ENCODE data around the gene MRPL11. TPM values are rescaled to one million over a fixed set of nuclear protein-coding genes. Genes with fewer than 3 reads are reported as not detected.

The MRPL11 gene
- total and polyA plus RNA-seq, 2 experiments from 2014 or later: 48.4 to 75.8 TPM

DNA sequence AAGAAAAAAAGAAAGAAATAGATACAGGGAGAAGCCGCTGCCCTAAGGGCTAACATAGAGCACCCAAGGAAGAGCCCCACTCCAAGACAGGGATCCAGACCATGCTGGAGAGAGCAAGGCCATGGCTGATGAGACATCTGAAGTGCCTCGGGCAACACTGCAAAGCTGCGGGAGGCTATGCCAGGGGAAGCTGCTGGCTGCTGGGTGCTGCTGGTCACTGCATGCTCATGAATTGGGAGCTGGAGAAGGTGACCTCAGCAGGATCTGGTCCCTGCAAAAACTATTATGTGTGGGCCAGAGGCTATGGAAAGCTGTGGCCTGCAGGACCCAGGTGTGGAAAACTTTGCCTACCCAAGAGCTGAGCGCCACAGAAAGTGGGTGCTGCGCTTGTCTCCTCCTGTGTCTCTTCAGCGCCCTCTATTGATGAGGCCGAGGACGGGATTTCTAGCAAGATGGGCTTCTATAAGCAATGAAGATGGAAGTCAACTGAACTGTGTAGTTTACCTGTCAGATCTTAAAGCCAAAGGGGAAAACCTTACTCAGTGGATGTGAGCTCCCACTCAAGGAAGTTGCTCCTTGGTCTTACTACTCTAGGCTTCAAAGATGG, 49.8 kb downstream of the MRPL11 start:
- no peaks in the 10 kb centered on the region for H3K36me3 ChIP-seq
- no peak overlapping the region for H3K4me3 ChIP-seq
- H3K9me3 ChIP-seq (ENCODE audit: low read depth): no peaks in the 10 kb centered on the region
- DNase-seq (ENCODE audit: low read depth in 1 of 2, low spot score in 1 of 2): peak; percentile 79 to 85
- peak; percentile 93 for TF ChIP-seq CTCF (IDR thresholded peaks at IDR 0.05; ENCODE audit: low read depth, low read length)
- H3K27me3 ChIP-seq: no peaks in the 10 kb centered on the region
- no peaks in the 10 kb centered on the region for H3K4me1 ChIP-seq (ENCODE audit: low read depth)
- H3K27ac ChIP-seq: no peak overlapping the region

GRCh38 chr11:66386171-66387069, 52.2 kb downstream of the MRPL11 start:
- Histone ChIP-seq H3K36me3 (no peaks in the 10 kb centered on the region), H3K4me1 (ENCODE audit: low read depth) (no peaks in the 10 kb centered on the region), H3K9me3 (ENCODE audit: low read depth) (no peaks in the 10 kb centered on the region), H3K27me3 (no peaks in the 10 kb centered on the region), H3K4me3 (peak overlapping the region; percentile 7), H3K27ac (no peak overlapping the region)
- TF ChIP-seq CTCF (IDR thresholded peaks at IDR 0.05; ENCODE audit: low read depth, low read length): peak; percentile 97
- peak; percentile 90 to 92 for DNase-seq (ENCODE audit: low read depth in 1 of 2, low spot score in 1 of 2)

Other genes with a start within 250 kb of the MRPL11 start
- gene KLC2, start 181.1 kb downstream of the MRPL11 start, total RNA-seq: 29.7 and 33.9 TPM in 2 replicates
- 41.6 and 46.4 TPM in 2 replicates for gene KLC2, start 181.1 kb downstream of the MRPL11 start, polyA plus RNA-seq
- gene RAB1B, start 170.2 kb downstream of the MRPL11 start, total RNA-seq: 103 and 135 TPM in 2 replicates
- gene RAB1B, start 170.2 kb downstream of the MRPL11 start, polyA plus RNA-seq: 17.3 and 21.0 TPM in 2 replicates
- gene CNIH2, start 160.7 kb downstream of the MRPL11 start, total RNA-seq: 2.1 and 2.7 TPM in 2 replicates
- gene CNIH2, start 160.7 kb downstream of the MRPL11 start, polyA plus RNA-seq: 3.3 and 8.9 TPM in 2 replicates
- 68.2 and 121 TPM in 2 replicates for gene YIF1A, start 149.7 kb downstream of the MRPL11 start, total RNA-seq
- 116 and 147 TPM in 2 replicates for gene YIF1A, start 149.7 kb downstream of the MRPL11 start, polyA plus RNA-seq
- gene TMEM151A, start 147.0 kb downstream of the MRPL11 start, total RNA-seq: 2.6 and 3.5 TPM in 2 replicates
- gene TMEM151A, start 147.0 kb downstream of the MRPL11 start, polyA plus RNA-seq: 0.87 and 2.0 TPM in 2 replicates
- gene CD248, start 121.8 kb downstream of the MRPL11 start, total RNA-seq: 7.9 and 11.4 TPM in 2 replicates
- 20.2 and 31.2 TPM in 2 replicates for gene CD248, start 121.8 kb downstream of the MRPL11 start, polyA plus RNA-seq
- gene RIN1, start 102.4 kb downstream of the MRPL11 start, total RNA-seq: 4.9 and 9.4 TPM in 2 replicates
- 1.9 and 4.8 TPM in 2 replicates for gene RIN1, start 102.4 kb downstream of the MRPL11 start, polyA plus RNA-seq
- 29.3 and 33.2 TPM in 2 replicates for gene BRMS1, start 93.7 kb downstream of the MRPL11 start, total RNA-seq
- gene BRMS1, start 93.7 kb downstream of the MRPL11 start, polyA plus RNA-seq: 33.8 and 37.3 TPM in 2 replicates
- 138 and 194 TPM in 2 replicates for gene B4GAT1, start 91.2 kb downstream of the MRPL11 start, total RNA-seq
- gene B4GAT1, start 91.2 kb downstream of the MRPL11 start, polyA plus RNA-seq: 129 and 174 TPM in 2 replicates
- 30.2 and 36.8 TPM in 2 replicates for gene SLC29A2, start 67.1 kb downstream of the MRPL11 start, total RNA-seq
- gene SLC29A2, start 67.1 kb downstream of the MRPL11 start, polyA plus RNA-seq: 32.6 and 50.2 TPM in 2 replicates
- gene NPAS4, start 17.8 kb downstream of the MRPL11 start, total RNA-seq: 1.2 TPM in 2 replicates
- gene NPAS4, start 17.8 kb downstream of the MRPL11 start, polyA plus RNA-seq: 1.5 TPM in 1 of 2 replicates, not detected in the other
- gene PELI3, start 28.1 kb upstream of the MRPL11 start, total RNA-seq: 19.9 and 30.9 TPM in 2 replicates
- gene PELI3, start 28.1 kb upstream of the MRPL11 start, polyA plus RNA-seq: 16.4 and 20.5 TPM in 2 replicates
- 21.9 and 60.7 TPM in 2 replicates for gene DPP3, start 41.6 kb upstream of the MRPL11 start, total RNA-seq
- 20.8 and 44.9 TPM in 2 replicates for gene DPP3, start 41.6 kb upstream of the MRPL11 start, polyA plus RNA-seq
- gene BBS1, start 71.8 kb upstream of the MRPL11 start, total RNA-seq: 100 and 106 TPM in 2 replicates
- gene BBS1, start 71.8 kb upstream of the MRPL11 start, polyA plus RNA-seq: 59.7 and 62.7 TPM in 2 replicates
- gene ZDHHC24, start 107.2 kb upstream of the MRPL11 start, total RNA-seq: 14.7 and 21.6 TPM in 2 replicates
- gene ZDHHC24, start 107.2 kb upstream of the MRPL11 start, polyA plus RNA-seq: 15.2 and 16.9 TPM in 2 replicates
- 74.2 and 189 TPM in 2 replicates for gene ACTN3, start 108.1 kb upstream of the MRPL11 start, total RNA-seq
- 111 and 322 TPM in 2 replicates for gene ACTN3, start 108.1 kb upstream of the MRPL11 start, polyA plus RNA-seq
- gene CTSF, start 129.8 kb upstream of the MRPL11 start, total RNA-seq: 15.2 and 45.6 TPM in 2 replicates
- gene CTSF, start 129.8 kb upstream of the MRPL11 start, polyA plus RNA-seq: 16.8 and 51.0 TPM in 2 replicates
- gene CCDC87, start 154.2 kb upstream of the MRPL11 start, total RNA-seq: 2.7 and 3.9 TPM in 2 replicates
- gene CCDC87, start 154.2 kb upstream of the MRPL11 start, polyA plus RNA-seq: 1.2 and 4.8 TPM in 2 replicates
- 73.1 and 86.6 TPM in 2 replicates for gene CCS, start 154.3 kb upstream of the MRPL11 start, total RNA-seq
- 117 and 153 TPM in 2 replicates for gene CCS, start 154.3 kb upstream of the MRPL11 start, polyA plus RNA-seq
- gene RBM14, start 177.8 kb upstream of the MRPL11 start, total RNA-seq: 74.6 and 90.6 TPM in 2 replicates
- 95.2 and 111 TPM in 2 replicates for gene RBM14, start 177.8 kb upstream of the MRPL11 start, polyA plus RNA-seq
- 142 and 146 TPM in 2 replicates for gene RBM4, start 199.9 kb upstream of the MRPL11 start, total RNA-seq
- 206 and 241 TPM in 2 replicates for gene RBM4, start 199.9 kb upstream of the MRPL11 start, polyA plus RNA-seq
- 25.7 and 30.2 TPM in 2 replicates for gene RBM4B, start 239.0 kb upstream of the MRPL11 start, total RNA-seq
- gene RBM4B, start 239.0 kb upstream of the MRPL11 start, polyA plus RNA-seq: 62.3 and 62.6 TPM in 2 replicates

All from cardiac muscle cell (in vitro differentiated cells and primary cell).